ENCODE measurements around the gene MCF2L2. TPM values are rescaled to one million over a fixed set of nuclear protein-coding genes. Genes with fewer than 3 reads are reported as not detected.

Gene MCF2L2
- total and polyA plus RNA-seq, 12 donors, result 6.5 to 62.7 (median 21.7) TPM

DNA sequence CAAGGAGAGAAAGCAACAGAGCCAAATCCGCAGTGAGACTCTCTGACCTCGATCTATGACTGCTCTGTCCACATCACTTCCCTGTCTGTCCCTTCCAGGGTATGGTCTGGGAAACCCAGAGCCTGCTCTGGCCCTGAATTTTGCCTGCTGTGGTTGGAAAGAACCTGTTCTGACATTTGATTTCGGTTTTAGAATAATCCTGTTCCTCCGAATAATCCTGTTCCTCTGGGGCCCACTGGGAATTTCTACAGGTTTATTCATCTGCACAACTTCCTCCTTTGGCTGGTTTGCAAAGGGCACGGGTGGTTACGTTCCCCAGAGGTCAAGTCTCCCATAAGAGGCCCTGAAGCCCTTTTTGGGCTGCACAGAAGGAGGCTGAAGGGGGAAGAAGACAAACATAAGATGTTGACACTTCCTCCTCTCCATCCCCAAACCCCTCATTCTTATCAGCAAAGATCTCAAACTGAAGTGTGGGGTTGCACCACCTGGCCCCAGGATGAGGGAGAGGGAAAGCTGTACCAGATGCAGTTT lies 276.5 kb downstream of the MCF2L2 start:
- H3K27ac ChIP-seq, result no peak overlapping the region
- TF ChIP-seq, protein P1, sequence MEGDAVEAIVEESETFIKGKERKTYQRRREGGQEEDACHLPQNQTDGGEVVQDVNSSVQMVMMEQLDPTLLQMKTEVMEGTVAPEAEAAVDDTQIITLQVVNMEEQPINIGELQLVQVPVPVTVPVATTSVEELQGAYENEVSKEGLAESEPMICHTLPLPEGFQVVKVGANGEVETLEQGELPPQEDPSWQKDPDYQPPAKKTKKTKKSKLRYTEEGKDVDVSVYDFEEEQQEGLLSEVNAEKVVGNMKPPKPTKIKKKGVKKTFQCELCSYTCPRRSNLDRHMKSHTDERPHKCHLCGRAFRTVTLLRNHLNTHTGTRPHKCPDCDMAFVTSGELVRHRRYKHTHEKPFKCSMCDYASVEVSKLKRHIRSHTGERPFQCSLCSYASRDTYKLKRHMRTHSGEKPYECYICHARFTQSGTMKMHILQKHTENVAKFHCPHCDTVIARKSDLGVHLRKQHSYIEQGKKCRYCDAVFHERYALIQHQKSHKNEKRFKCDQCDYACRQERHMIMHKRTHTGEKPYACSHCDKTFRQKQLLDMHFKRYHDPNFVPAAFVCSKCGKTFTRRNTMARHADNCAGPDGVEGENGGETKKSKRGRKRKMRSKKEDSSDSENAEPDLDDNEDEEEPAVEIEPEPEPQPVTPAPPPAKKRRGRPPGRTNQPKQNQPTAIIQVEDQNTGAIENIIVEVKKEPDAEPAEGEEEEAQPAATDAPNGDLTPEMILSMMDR (IDR thresholded peaks at IDR 0.05), result no peak
- no peak for TF ChIP-seq POLR2A (IDR thresholded peaks at IDR 0.05)
- no peaks in the 10 kb centered on the region for H3K36me3 ChIP-seq (replicated peaks in 1 of 2)
- H3K4me1 ChIP-seq (replicated peaks in 1 of 2), result no peaks in the 10 kb centered on the region
- H3K4me3 ChIP-seq, result no peak overlapping the region
- WGBS, 4 donors, result 60 to 76% (median 65%) methylated on average over 6 of the region's 6 CpGs
- intact Hi-C loops (cut with DNase I), result no loop called here
- DNase-seq, result no peak
- H3K9me3 ChIP-seq (replicated peaks in 1 of 3), result no peaks in the 10 kb centered on the region
- H3K27me3 ChIP-seq, result no peaks in the 10 kb centered on the region

DNA sequence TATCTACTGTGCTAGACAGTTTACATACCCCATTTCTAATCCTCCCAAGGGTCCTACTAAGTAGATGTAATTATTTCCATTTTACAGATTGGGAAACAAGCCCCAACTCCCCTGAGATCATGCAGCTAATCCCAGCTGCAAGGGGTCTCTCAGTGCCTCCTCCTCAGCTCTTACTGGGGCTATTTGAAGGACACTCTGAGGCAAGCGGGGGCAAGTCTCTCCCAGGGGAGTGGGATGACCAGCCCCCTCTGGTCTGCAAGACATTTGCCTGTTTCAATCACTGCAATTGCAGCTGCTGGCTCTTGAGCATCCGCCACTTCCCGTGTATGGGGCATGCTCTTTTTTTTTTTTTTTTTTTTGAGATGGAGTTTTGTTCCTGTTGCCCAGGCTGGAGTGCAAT lies 277.3 kb downstream of the MCF2L2 start:
- WGBS, 4 donors, result 94 to 97% (median 95%) methylated on average over 3 of the region's 3 CpGs
- no peaks in the 10 kb centered on the region for H3K9me3 ChIP-seq (replicated peaks in 1 of 3)
- intact Hi-C loops (cut with DNase I), result no loop called here

DNA sequence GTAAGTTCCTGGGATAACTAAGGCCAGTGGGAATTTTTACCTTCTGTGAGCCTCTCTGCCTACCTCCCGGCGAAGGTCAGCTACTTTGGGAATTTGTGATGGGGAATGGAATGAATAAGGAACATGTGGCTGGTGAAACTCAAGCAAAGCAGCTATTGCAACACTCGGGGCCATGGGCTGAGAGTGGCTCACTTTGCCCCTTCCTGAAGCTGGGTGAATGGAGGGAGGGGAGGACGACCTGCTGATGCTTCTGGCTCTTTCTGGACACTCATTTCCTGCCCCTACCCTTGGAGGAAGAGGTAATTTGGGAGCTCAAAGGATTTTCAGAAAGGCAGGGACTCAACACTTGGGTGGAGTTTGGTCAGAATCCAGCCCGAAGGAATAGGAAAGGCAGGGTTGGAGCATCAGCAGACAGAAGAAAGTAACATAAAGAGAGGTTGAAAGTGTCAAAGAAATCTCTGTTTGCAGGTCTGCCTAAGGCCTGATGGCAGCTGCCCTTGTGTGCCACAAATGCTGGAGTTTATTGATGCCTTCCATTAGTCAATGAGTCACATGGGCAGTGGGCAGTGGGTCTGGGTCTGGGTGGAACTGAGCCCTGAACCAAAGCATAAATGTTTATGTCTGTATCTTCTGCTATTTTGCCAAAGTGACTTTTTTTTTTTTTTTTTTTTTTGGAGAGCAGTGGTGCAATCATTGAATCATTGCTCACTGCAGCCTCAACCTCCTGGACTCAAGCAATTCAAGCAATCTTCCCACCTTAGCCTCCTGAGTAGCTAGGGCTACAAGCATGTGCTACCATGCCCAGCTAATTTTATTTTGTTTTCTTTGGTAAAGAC lies 278.3 kb downstream of the MCF2L2 start:
- WGBS, 4 donors, result 57 to 72% (median 59%) methylated on average over 5 of the region's 5 CpGs
- Histone ChIP-seq H3K27me3 (no peaks in the 10 kb centered on the region), H3K9me3 (replicated peaks in 1 of 3) (no peaks in the 10 kb centered on the region), H3K27ac (no peak overlapping the region), H3K36me3 (replicated peaks in 1 of 2) (no peaks in the 10 kb centered on the region), H3K4me1 (replicated peaks in 1 of 2) (no peaks in the 10 kb centered on the region), H3K4me3 (no peak overlapping the region)
- no peak for DNase-seq
- TF ChIP-seq, protein P1 (IDR thresholded peaks at IDR 0.05), result no peak
- intact Hi-C loops (cut with DNase I), result no loop called here

More for the DNA sequence above, 277.3 kb downstream of the MCF2L2 start:
- Histone ChIP-seq H3K4me1 (replicated peaks in 1 of 2) (no peaks in the 10 kb centered on the region), H3K27me3 (no peaks in the 10 kb centered on the region), H3K36me3 (replicated peaks in 1 of 2) (no peaks in the 10 kb centered on the region), H3K27ac (no peak overlapping the region), H3K4me3 (no peak overlapping the region)
- DNase-seq, result no peak
- TF ChIP-seq POLR2A (IDR thresholded peaks at IDR 0.05), result no peak
- TF ChIP-seq, protein P1 (IDR thresholded peaks at IDR 0.05), result no peak

DNA sequence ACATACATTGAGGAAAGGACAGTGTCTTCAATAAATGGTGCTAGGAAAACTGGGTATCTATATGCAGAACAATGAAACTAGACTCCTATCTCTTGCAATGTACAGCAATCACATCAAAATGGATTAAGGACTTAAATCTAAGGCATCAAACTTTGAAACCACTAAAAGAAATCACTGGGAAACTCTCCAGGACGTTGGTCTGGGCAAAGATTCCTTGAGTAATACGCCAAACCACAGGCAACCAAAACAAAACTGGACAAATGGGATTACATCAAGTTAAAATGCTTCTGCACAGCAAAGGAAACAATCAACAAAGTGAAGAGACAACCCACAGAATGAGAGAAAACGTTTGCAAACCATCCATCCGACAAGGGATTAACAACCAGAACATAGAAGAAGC lies 280.4 kb downstream of the MCF2L2 start:
- Histone ChIP-seq H3K4me3 (no peak overlapping the region), H3K9me3 (replicated peaks in 1 of 3) (no peaks in the 10 kb centered on the region), H3K27ac (no peak overlapping the region), H3K36me3 (replicated peaks in 1 of 2) (no peaks in the 10 kb centered on the region), H3K4me1 (replicated peaks in 1 of 2) (no peaks in the 10 kb centered on the region), H3K27me3 (no peaks in the 10 kb centered on the region)
- intact Hi-C loops (cut with DNase I), result no loop called here
- 69 to 73% (median 69%) methylated on average over 4 of the region's 4 CpGs for WGBS, 4 donors
- no peak for DNase-seq
- TF ChIP-seq POLR2A (IDR thresholded peaks at IDR 0.05), result no peak
- TF ChIP-seq, protein P1 (IDR thresholded peaks at IDR 0.05), result no peak
